ENCODE data around the gene NR6A1.

NR6A1 gene

DNA sequence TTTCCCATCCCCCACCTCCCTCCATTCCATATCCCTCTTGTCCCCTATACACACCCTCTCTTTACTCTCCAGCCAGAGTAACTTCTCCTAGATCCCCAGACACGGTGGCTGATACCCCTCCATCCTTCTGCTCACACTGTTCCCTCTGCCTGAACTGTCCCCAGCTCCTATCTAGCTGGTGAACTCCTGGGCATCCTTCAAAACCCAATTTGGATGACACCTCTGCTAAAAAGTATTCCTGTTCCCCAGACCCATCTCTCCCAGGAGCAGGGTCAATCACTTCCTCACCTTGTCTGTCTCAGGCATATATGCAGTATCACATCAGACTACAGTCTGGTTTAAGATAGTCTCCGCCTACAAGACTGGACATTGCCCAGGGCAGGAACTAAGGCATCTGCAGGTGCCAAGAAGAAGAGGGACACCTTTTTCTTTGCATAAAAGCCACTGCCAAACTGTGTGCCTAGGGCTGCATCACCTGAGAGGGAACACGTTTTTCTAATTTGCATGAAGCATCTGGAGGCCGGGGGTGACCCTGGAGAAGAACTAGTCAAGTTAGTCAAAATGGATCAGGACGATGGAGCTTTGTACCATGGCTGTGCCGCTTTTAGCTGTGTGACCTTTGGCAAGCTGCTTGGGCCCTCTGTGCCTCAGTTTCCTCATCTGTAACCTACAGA lies 291.0 kb downstream of the NR6A1 start:
- no peak for DNase-seq

DNA sequence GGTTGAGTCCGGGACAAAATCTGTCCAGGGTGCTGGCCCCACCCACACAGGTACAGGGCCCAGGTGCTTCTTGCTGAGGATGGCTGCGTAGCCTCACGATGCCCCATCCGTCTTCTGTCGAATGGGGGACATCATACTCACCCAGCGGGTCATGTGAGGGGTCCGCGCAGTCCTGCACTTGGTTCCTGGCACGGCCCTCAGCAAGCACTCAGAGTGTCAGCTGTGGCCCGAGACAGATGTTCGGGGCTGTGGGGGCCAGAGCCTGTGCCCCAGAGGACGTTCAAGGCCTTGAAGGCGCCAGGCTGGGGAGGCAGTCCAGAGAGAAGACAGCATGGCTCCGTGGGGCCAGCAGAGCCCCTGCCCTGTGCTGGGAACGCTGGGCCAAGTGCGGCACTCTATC lies 291.7 kb downstream of the NR6A1 start:
- no peak for DNase-seq

DNA sequence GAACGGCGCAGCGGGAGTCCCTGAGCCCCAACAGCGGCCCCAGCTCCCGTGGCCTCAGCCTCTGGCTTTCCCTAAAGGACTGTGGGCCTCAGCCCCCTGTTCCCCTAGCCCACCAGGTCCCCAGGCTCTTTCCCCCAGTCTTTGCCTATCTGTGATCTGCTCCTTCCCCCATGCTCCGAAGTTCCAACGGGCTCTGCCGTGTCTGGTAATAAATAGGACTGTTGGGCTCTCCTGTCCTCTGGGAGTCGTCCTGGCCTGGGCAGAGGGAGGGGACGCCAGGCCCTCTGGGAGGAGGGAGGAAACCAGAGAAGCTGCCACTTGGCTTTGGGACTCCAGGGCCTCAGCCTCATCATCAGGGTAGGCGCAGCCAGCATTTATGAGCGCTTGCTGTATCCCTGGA lies 292.8 kb downstream of the NR6A1 start:
- DNase-seq, result peak; percentile 7

DNA sequence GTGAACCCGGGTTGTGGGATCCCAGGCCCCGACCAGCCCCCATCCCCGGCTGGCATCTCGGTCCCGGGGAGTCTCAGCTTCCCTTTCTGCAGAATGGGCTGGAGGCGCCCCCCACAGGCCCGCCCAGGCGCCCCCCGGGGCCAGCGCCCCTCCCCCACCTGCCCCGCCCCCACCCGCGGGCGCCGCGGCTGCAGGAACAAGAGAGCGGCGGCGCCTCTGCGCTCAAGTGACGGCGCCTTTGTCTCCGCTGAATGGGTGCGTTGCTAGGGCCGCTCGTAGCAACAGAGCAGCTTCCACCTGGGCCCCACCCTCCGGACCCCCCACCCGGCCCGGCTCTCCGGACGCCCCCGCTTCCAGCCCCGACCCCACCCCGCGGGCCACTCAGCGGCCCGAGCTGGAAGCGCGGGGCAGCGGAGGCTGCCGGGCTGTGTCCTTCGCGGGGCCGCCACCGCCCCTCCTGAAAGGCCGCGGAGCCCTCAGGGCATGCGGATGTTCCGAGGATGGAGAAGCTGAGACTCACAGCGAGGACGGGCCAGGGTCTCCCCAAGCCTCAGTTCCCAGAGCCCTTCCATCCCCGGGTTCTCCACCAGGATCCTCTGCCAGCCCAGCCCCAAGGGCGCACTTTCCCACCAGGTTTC lies 293.3 kb downstream of the NR6A1 start:
- peak; percentile 51 for DNase-seq

DNA sequence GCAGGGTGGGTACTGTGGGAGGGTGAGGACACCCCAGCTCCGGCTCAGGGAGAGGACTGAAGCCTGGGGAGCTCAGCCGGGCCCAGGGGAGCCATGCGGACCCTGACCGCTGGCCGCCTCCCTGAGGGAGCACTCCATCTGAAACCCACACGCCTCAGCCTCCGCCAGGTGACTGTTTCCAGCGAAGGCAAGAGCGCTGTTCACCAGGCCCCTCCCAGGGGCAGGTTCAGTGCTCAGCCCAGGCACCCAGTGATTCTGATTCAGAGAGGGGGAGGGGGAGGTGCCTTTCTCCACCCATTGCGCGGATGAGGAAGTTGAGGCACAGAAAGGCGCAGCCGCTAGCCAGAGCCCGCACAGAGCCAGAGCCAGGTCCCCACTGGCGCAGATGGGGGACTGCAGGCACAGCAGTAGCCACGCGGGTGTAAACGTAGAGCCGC lies 293.9 kb downstream of the NR6A1 start:
- DNase-seq, result no peak

DNA sequence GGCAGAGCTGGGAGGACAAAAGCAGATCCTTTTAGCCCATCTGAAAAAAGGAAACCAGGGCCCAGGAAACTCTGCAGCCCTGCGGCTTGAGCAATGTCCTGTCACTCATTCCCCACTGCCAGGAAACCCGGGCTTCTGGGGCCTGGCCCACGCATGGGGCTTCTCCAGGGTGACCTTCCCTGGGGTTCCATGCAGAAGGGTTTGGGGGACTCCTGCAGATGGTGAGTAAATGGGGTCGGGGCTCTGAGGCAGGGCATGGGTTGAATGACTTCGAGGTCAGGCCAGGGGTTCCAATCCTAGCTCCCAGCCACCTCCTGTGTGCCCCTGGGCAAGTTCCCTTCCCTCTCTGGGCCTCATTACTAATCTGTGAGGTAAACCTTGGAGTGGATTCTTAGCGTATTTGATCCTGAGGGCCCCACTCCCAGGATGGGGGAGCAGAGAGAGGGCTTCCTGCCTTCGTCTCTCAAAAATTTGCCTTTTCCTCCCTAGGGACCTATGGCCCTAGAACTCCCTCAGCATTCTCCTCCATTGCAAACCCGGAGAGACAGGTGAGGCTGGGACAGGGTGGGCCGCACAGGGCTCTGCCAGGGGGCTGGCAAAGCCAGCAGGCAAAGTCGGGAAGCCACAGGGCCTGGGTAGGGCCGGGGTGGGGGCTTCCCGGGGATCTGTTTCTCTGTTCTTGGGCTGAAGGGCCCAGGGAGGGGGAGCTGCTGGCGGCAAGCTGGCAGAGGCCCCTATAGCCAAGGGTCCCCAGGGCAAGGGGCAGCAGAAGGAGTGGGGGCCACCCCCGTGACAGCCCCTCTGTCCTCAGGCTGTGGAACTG lies 295.0 kb downstream of the NR6A1 start:
- DNase-seq, result no peak

DNA sequence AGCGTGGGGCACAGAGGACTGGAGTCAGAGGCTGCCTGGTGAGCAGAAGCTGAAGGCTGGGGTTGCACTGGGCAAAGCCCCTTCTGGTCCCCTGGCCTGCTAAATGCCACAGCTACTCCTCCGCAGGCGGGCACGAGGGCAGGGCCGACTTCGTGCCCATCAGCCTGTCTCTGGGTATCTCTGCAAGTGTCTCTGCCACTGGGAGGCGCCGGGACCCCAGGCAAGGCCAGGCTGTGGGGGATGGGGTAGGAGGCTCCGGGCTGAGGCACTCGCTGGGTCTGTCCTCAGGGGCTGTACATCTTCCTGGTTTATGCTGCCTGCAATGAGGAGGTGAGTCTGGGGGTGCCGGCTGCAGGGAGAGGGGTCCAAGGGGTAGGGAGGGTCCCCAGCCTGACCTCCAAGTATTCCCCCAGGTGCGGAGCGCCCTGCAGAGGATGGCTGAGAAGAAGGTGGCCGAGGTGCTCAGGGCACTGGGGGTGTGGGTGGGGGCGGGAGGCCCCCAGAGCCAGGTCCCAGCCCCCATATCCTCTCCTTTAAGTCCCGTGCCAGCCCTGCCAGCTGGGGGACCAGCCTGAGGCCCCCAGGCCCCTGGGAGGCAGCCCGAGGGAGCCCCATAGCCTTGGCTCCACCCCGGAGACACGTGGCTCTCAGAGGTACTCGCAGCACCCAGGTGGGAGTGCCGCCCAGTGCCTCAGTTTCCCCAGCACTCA lies 295.8 kb downstream of the NR6A1 start:
- no peak for DNase-seq

DNA sequence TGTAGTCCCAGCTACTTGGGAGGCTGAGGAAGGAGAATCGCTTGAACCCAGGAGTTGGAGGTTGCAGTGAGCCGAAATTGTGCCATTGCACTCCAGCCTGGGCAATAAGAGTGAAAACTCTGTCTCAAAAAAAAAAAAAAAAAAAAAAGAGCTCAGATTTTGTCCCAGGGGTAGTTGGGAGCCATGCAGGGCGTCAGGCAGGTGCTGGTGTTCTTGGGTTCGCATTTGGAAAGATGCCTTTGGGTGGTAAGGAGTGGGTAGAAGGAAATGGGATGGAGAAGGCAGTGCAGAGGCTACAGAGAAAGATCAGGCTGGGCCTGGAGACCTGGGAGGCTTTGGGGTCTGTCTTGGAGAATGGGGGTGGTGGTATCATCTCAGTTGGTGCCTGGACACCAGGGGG lies 297.0 kb downstream of the NR6A1 start:
- DNase-seq, result no peak

DNA sequence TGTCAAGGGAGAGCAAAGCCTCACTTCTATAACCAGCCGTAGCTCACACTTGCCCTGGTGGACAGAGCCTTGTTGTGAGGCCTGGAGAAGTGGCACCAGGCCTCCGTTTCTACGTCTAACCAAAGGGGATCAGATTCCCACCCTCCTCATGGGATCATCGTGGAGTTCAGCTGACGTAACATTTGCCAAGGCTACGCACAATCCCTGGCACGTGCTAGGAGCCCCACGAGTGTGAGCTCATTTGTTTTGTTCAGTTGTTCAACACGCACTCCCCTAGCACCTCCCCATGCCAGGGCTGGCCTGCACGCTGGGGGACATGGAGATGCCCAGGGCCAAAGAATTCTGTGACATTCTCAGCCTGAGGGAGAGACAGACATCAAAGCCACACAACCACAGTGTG lies 297.8 kb downstream of the NR6A1 start:
- no peak for DNase-seq

DNA sequence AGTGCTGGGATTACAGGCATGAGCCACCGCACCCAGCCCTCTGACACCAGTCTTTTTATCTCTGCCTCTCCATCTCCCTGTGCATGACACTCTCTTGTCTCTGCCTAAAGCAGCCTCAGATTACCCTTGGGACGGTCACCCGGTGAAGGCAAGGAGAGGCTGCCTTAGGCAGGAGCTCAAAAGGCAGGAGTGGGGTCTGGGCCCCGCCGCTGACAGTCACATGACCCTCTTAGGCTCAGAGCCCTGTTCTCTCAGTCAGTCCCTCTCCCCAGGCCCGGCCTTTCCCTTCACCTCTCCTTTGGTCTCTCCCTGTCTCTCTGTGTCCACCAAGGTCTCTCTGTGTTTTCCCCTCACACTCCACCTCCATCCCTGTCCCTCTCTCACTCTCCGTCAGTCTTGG lies 298.3 kb downstream of the NR6A1 start:
- no peak for DNase-seq

DNA sequence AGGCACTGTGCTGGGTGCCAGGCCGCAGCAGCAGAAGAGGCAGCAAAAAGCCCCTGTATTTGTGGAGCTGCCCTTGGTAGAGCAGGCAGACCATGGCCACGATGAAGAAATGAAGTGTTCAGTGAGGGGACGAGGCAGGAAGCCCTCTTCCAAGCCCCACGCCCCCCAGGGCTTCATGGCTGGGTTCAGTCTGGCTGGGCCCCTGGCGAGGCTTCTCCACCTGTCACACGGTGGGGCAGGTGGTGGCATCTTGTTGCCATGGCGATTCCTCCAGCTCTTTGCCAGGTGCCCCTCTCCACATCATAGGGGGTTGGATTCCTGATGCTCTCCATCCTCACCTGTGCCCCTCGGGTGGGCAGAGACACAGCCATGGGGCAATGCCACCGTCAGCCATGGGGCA lies 299.4 kb downstream of the NR6A1 start:
- DNase-seq, result peak; percentile 13

DNA sequence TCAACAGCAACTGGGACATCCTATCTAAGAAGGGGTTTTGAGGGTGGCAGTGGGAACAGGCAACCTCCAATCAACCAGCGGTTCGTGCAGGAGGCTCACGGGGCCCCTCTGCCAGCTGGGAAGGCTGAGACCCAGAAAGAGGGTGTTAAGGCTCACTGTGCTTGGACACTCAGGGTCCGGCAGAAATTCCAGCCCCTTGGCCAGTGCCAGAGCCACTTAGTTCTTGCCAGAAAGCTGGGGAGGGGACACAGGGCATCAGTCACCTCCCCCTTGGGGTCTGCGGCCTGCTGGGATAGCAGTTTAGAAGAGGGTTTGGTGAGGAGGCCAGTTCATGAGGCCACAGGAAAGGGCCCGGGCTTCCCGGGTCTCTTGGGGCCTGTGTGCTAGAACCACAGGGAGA lies 300.4 kb downstream of the NR6A1 start:
- no peak for DNase-seq

DNA sequence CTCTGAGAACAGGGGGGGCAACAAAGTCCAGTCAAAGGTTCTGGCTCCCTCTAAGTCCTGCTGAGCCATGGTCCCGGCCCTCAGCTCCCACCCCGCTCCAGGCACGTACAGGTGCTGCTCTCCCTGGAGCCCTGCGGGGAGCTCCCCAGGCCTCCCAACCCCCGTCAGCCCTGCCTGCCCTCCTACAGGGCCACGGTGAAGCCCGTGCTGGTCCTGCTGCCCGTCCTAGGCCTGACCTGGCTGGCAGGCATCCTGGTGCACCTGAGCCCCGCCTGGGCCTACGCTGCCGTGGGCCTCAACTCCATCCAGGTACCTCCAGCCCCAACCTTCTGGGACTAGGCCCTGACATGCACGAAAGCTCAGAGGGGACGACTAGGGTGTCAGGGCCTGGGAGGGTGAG lies 300.8 kb downstream of the NR6A1 start:
- no peak for DNase-seq

DNA sequence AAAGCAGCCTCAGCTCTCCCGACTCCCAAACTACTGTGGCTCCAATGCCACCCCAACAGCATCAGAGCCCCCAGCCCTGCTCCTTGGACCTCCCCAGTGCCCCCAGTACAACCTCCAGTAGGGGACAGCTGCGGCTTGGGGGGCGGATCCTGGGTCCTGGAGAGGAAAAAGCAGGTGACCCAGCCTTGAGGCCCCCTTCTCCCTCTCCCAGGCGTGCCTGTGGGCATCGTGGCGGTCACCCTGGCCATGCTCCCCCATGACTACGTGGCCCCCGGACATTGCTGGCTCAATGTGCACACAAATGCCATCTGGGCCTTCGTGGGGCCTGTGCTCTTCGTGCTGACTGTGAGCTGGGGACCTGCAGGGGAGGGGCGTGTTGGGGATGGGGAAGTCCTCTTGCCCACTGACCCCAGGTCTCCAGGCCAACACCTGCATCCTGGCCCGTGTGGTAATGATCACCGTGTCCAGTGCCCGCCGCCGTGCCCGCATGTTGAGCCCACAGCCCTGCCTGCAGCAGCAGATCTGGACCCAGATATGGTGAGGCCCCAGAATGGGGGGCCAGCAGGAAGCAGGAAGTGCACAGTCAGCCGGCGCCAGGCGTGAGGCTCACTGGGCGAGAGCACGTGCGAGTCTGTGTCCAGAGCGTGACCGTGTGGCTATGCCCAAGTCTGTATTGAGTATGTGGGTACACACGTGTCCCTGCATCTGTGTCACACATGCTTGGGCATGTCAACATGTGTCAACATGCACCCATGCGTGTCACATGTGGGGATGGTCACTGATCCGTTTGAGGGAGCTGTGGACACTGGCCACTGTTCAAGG lies 301.9 kb downstream of the NR6A1 start:
- no peak for DNase-seq

DNA sequence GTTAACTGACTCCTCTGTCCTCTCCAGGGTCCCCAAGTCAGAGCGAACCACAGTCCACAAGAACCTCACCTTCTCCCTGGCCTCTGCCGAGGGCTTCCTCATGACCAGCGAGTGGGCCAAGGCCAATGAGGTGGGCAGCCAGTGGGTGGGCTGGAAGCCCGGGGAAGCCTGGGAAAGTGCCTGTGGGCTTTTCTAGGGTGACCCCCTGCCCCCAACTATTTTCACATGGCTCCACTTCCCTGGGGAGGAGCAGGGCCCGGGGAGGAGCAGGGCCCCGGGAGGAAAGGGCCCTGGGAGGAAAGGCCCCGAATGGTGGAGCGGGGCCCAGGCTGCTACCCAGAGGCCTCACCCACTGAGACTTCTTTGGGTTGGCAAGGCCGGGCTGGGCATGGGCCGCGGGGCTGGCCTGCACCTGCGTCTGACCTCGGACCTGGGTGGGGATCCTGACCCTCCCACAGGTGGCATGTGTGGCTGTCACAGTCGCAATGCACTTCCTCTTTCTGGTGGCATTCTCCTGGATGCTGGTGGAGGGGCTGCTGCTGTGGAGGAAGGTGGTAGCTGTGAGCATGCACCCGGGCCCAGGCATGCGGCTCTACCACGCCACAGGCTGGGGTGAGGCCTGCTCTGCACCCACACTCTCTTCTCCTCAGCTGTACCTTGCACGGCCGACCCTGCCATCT lies 302.9 kb downstream of the NR6A1 start:
- DNase-seq, result no peak

DNA sequence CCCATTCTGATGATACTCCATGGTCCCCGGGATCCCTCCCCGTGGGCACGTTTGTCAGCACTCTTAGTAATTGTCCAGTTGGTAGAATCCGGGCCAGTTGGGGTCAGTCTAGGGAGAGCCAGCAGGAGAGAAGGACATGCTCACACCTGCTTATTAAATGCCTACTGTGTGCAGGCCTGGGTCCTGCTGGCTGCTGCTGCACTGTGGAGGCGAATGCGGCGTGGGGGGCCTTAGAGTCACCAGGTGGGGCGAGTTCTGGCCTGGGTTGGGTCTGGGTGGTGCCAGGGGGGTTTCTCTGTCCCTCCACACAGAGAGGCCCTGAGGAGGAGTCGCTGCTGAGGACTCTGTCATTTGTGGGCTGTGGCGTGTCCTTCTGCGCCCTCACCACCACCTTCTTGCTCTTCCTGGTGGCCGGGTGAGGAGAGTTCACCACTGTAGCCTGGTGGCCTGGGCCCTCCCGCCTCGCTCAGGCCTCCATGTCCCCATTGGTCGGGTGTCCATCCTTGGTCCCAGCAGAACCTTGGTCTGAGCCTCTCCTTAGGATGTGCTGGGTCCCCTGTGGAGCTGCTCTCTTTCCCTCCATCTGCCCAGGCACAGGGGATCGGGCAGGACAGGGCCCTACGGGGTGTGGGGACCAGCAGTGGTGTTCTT lies 303.6 kb downstream of the NR6A1 start:
- no peak for DNase-seq

Measured in DMS79 treated with DMSO at 0.1 percent for 48 hours (cell line).